ENCODE data around the gene SYNE2. TPM values are rescaled to one million over a fixed set of nuclear protein-coding genes. Genes with fewer than 3 reads are reported as not detected.

SYNE2 gene
- total RNA-seq, 1 donor from 2014 or later = 28.4 TPM

DNA sequence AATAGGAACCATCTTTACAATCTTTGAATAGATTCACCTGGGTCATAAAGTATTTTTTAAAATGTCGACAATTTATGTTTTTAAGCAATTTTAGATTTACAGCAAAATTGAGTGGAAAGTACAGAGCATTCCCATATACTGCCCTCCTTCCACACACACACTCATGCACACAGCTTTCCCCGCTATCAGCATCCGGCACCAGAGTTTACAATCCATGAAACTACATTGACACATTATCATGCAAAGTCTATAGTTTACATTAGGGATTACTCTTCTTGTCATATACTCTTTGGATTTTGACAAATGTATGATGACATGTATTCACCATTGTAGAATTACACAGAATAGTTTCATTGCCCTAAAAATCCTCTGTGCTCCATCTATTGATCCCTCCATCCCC lies 9.0 kb upstream of the SYNE2 start:
- H3K27ac Mint-ChIP-seq (ENCODE audit: unreplicated experiment) = no peak overlapping the region
- no peaks in the 10 kb centered on the region for H3K4me1 Mint-ChIP-seq (ENCODE audit: unreplicated experiment)
- H3K27me3 Mint-ChIP-seq (ENCODE audit: unreplicated experiment) = peaks cover 2% of the 10 kb centered on the region
- DNase-seq (ENCODE audit: extremely low spot score, unreplicated experiment) = no peak
- H3K36me3 Mint-ChIP-seq (ENCODE audit: unreplicated experiment) = peaks cover 5% of the 10 kb centered on the region
- peaks cover 5% of the 10 kb centered on the region for H3K9me3 Mint-ChIP-seq (ENCODE audit: unreplicated experiment)
- TF ChIP-seq, protein P1, sequence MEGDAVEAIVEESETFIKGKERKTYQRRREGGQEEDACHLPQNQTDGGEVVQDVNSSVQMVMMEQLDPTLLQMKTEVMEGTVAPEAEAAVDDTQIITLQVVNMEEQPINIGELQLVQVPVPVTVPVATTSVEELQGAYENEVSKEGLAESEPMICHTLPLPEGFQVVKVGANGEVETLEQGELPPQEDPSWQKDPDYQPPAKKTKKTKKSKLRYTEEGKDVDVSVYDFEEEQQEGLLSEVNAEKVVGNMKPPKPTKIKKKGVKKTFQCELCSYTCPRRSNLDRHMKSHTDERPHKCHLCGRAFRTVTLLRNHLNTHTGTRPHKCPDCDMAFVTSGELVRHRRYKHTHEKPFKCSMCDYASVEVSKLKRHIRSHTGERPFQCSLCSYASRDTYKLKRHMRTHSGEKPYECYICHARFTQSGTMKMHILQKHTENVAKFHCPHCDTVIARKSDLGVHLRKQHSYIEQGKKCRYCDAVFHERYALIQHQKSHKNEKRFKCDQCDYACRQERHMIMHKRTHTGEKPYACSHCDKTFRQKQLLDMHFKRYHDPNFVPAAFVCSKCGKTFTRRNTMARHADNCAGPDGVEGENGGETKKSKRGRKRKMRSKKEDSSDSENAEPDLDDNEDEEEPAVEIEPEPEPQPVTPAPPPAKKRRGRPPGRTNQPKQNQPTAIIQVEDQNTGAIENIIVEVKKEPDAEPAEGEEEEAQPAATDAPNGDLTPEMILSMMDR (IDR thresholded peaks at IDR 0.05) = no peak
- H3K4me3 Mint-ChIP-seq (ENCODE audit: unreplicated experiment) = no peak overlapping the region

GRCh38 chr14:63848890-63849289 lies 3.9 kb upstream of the SYNE2 start:
- no peak overlapping the region for H3K4me3 Mint-ChIP-seq (ENCODE audit: unreplicated experiment)
- H3K9me3 Mint-ChIP-seq (ENCODE audit: unreplicated experiment) = no peaks in the 10 kb centered on the region
- H3K27me3 Mint-ChIP-seq (ENCODE audit: unreplicated experiment) = peaks cover 2% of the 10 kb centered on the region
- TF ChIP-seq, protein P1 (IDR thresholded peaks at IDR 0.05) = no peak
- H3K27ac Mint-ChIP-seq (ENCODE audit: unreplicated experiment) = no peak overlapping the region
- peaks cover 3% of the 10 kb centered on the region for H3K4me1 Mint-ChIP-seq (ENCODE audit: unreplicated experiment)
- H3K36me3 Mint-ChIP-seq (ENCODE audit: unreplicated experiment) = no peaks in the 10 kb centered on the region
- no peak for DNase-seq (ENCODE audit: extremely low spot score, unreplicated experiment)

GRCh38 chr14:63852271-63852816 lies 460 bp upstream of the SYNE2 start:
- Mint-ChIP-seq H3K36me3 (ENCODE audit: unreplicated experiment) (no peaks in the 10 kb centered on the region), H3K4me3 (ENCODE audit: unreplicated experiment) (peak overlapping the region; percentile 79), H3K27ac (ENCODE audit: unreplicated experiment) (peak overlapping the region; percentile 68)

DNA sequence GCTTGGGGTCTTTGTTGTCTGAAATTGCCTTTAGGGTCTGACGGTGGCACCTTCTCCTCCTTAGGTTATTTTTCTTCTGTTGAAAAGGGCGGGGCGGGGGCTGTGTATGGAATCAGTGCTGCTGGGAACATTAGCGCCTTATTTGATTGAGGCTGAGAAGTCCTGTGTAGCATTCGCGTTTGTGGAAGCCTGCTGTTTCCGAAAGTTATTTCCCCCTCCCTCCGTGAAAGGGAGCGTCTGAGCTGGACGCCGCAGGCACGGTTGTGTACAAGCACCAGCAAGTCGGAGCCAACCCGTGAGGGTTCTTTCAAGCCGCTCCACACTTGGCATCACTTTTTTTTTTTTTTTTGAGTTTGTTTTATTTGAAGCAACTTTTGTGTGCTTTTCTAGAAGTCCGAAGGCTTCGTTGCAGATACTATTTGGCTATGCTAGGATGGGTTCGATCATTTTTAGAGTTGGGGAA lies 1.1 kb downstream of the SYNE2 start:
- no peaks in the 10 kb centered on the region for H3K27me3 Mint-ChIP-seq (ENCODE audit: unreplicated experiment)
- TF ChIP-seq, protein P1 (IDR thresholded peaks at IDR 0.05) = no peak
- peak overlapping the region; percentile 91 for H3K4me3 Mint-ChIP-seq (ENCODE audit: unreplicated experiment)

More at GRCh38 chr14:63852271-63852816, 460 bp upstream of the SYNE2 start:
- DNase-seq (ENCODE audit: extremely low spot score, unreplicated experiment) = no peak
- Mint-ChIP-seq H3K4me1 (ENCODE audit: unreplicated experiment) (peaks cover 18% of the 10 kb centered on the region), H3K27me3 (ENCODE audit: unreplicated experiment) (peaks cover 2% of the 10 kb centered on the region), H3K9me3 (ENCODE audit: unreplicated experiment) (no peaks in the 10 kb centered on the region)
- TF ChIP-seq, protein P1 (IDR thresholded peaks at IDR 0.05) = no peak

DNA sequence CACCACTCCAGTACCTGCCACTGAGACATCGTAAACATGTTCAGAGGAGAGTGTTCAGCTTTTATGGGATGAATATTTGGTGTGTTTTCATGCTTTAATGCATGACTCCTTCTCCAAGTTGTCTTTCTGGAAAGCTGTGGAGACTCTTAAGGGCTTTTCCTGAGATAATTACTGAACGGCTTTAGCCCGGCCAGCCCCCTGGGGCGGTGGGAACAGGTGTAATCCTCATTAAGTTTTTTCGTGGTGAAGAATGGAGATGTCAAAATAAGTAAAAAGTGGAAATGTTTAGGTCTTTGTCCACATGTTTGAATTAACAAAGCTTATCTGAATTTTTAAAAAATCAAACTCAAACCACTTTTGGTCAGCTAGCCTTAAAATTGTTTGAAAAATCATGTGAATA lies 1.5 kb downstream of the SYNE2 start:
- Mint-ChIP-seq H3K4me1 (ENCODE audit: unreplicated experiment) (peaks cover 18% of the 10 kb centered on the region), H3K4me3 (ENCODE audit: unreplicated experiment) (peak overlapping the region; percentile 91), H3K36me3 (ENCODE audit: unreplicated experiment) (no peaks in the 10 kb centered on the region), H3K27me3 (ENCODE audit: unreplicated experiment) (no peaks in the 10 kb centered on the region), H3K9me3 (ENCODE audit: unreplicated experiment) (no peaks in the 10 kb centered on the region), H3K27ac (ENCODE audit: unreplicated experiment) (no peak overlapping the region)
- DNase-seq (ENCODE audit: extremely low spot score, unreplicated experiment) = no peak
- TF ChIP-seq, protein P1 (IDR thresholded peaks at IDR 0.05) = no peak

More for the DNA sequence above, 1.1 kb downstream of the SYNE2 start:
- Mint-ChIP-seq H3K27ac (ENCODE audit: unreplicated experiment) (peak overlapping the region; percentile 69), H3K9me3 (ENCODE audit: unreplicated experiment) (no peaks in the 10 kb centered on the region), H3K36me3 (ENCODE audit: unreplicated experiment) (no peaks in the 10 kb centered on the region), H3K4me1 (ENCODE audit: unreplicated experiment) (peaks cover 18% of the 10 kb centered on the region)
- no peak for DNase-seq (ENCODE audit: extremely low spot score, unreplicated experiment)

Measured in osteocyte (in vitro differentiated cells).